ENCODE results near the gene SELENOV. TPM values are rescaled to one million over a fixed set of nuclear protein-coding genes. Genes with fewer than 3 reads are reported as not detected.

SELENOV gene
- polyA plus RNA-seq, 3 donors = not detected

GRCh38 chr19:39520541-39521484 is 5.9 kb downstream of the SELENOV start:
- no peak overlapping the region for H3K4me3 ChIP-seq (replicated peaks in 1 of 3; ENCODE audit: low read depth in 2 of 3, low read length in 3 of 3)
- intact Hi-C loops (cut with micrococcal nuclease) = no loop called here
- H3K4me2 ChIP-seq (replicated peaks; ENCODE audit: extremely low read depth, low read length, poor library complexity, severe bottlenecking) = no peak overlapping the region
- H3K4me1 ChIP-seq (ENCODE audit: control insufficient read depth in 1 of 2, insufficient read depth in 2 of 2, low read length in 2 of 2) = peaks cover 0 to 11% of the 10 kb centered on the region in 2 donors
- no peak overlapping the region for H3K27ac ChIP-seq (ENCODE audit: low read depth in 1 of 2, low read length in 2 of 2)
- no CpG with 5 or more reads among the region's 8 CpGs for WGBS (ENCODE audit: insufficient coverage)
- H3K27me3 Mint-ChIP-seq (ENCODE audit: low read depth in 3 of 3) = peaks cover 29 to 36% (median 35%) of the 10 kb centered on the region in 3 donors
- H2AFZ ChIP-seq (ENCODE audit: insufficient read depth, low read depth, low read length, poor library complexity, severe bottlenecking) = no peak overlapping the region
- H3K27ac Mint-ChIP-seq = peak overlapping the region in 1 of 7 donors; percentile 33
- TF ChIP-seq CTCF (IDR thresholded peaks at IDR 0.05) = no peak
- H4K20me1 ChIP-seq (ENCODE audit: insufficient read depth, low read length) = no peaks in the 10 kb centered on the region
- DNase-seq = no peak
- H3K4me1 Mint-ChIP-seq = peaks cover 11% of the 10 kb centered on the region
- no peaks in the 10 kb centered on the region for H3K79me2 ChIP-seq (ENCODE audit: insufficient read depth, low read length)
- peaks cover 0 to 1% of the 10 kb centered on the region in 2 donors for H3K36me3 Mint-ChIP-seq
- H3K4me3 Mint-ChIP-seq = peak overlapping the region in 1 of 2 donors; percentile 49
- H3K27me3 ChIP-seq (ENCODE audit: control insufficient read depth in 2 of 2, insufficient read depth in 2 of 2, low read length in 2 of 2) = peaks cover 11 to 25% of the 10 kb centered on the region in 2 donors
- H3K9ac ChIP-seq (ENCODE audit: insufficient read depth, low read length, poor library complexity, severe bottlenecking) = no peak overlapping the region
- peaks cover 0 to 6% (median 2%) of the 10 kb centered on the region in 7 donors for H3K9me3 Mint-ChIP-seq
- no peaks in the 10 kb centered on the region for H3K9me3 ChIP-seq (replicated peaks in 1 of 2; ENCODE audit: control insufficient read depth in 1 of 2, insufficient read depth in 1 of 2, low read length in 2 of 2)
- no peaks in the 10 kb centered on the region for H3K36me3 ChIP-seq (replicated peaks in 1 of 2; ENCODE audit: control insufficient read depth in 1 of 2, insufficient read depth in 2 of 2, low read length in 2 of 2)

DNA sequence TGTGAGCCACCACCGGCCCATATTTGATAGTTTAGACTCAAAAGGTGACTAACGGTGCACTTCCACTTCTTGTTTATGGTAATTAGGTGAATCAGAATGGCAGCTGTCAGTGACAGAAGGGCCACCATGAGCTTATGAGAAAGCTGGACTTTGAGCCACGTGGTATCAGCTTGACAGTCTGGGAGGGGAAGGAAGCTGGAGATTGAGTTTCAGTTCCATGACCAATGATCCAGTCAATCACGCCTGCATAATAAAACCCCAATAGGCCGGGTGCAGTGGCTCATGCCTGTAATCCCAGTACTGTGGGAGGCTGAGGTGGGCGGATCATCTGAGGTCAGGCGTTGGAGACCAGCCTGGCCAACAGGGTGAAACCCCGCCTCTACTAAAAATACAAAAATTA is 9.6 kb downstream of the SELENOV start:
- H3K36me3 ChIP-seq (replicated peaks in 1 of 2; ENCODE audit: control insufficient read depth in 1 of 2, insufficient read depth in 2 of 2, low read length in 2 of 2) = no peaks in the 10 kb centered on the region
- no peak overlapping the region for H3K9ac ChIP-seq (ENCODE audit: insufficient read depth, low read length, poor library complexity, severe bottlenecking)
- H2AFZ ChIP-seq (ENCODE audit: insufficient read depth, low read depth, low read length, poor library complexity, severe bottlenecking) = no peak overlapping the region
- H3K27ac Mint-ChIP-seq = peak overlapping the region in 5 of 7 donors; percentile 28 to 78 (median 52)
- H3K79me2 ChIP-seq (ENCODE audit: insufficient read depth, low read length) = no peaks in the 10 kb centered on the region
- intact Hi-C loops (cut with micrococcal nuclease) = no loop called here
- H3K4me1 Mint-ChIP-seq = peaks cover 7% of the 10 kb centered on the region
- WGBS (ENCODE audit: insufficient coverage) = 60% methylated on average over 3 of the region's 8 CpGs
- H4K20me1 ChIP-seq (ENCODE audit: insufficient read depth, low read length) = no peaks in the 10 kb centered on the region
- no peak for TF ChIP-seq CTCF (IDR thresholded peaks at IDR 0.05)
- peaks cover 0 to 2% (median 0%) of the 10 kb centered on the region in 7 donors for H3K9me3 Mint-ChIP-seq
- H3K4me3 Mint-ChIP-seq = no peak overlapping the region
- H3K27ac ChIP-seq (ENCODE audit: low read depth in 1 of 2, low read length in 2 of 2) = no peak overlapping the region
- DNase-seq = peak; percentile 67 to 87 (median 70)
- H3K4me1 ChIP-seq (ENCODE audit: control insufficient read depth in 1 of 2, insufficient read depth in 2 of 2, low read length in 2 of 2) = peaks cover 0 to 9% of the 10 kb centered on the region in 2 donors
- no peak overlapping the region for H3K4me2 ChIP-seq (replicated peaks; ENCODE audit: extremely low read depth, low read length, poor library complexity, severe bottlenecking)
- H3K4me3 ChIP-seq (replicated peaks in 1 of 3; ENCODE audit: low read depth in 2 of 3, low read length in 3 of 3) = no peak overlapping the region
- no peaks in the 10 kb centered on the region for H3K9me3 ChIP-seq (replicated peaks in 1 of 2; ENCODE audit: control insufficient read depth in 1 of 2, insufficient read depth in 1 of 2, low read length in 2 of 2)
- peaks cover 0 to 7% (median 5%) of the 10 kb centered on the region in 3 donors for H3K27me3 Mint-ChIP-seq (ENCODE audit: low read depth in 3 of 3)
- peaks cover 3 to 6% of the 10 kb centered on the region in 2 donors for H3K36me3 Mint-ChIP-seq
- H3K27me3 ChIP-seq (ENCODE audit: control insufficient read depth in 2 of 2, insufficient read depth in 2 of 2, low read length in 2 of 2) = no peaks in the 10 kb centered on the region
